Breast epithelium (tissue), 3 donors: ENCODE data around the gene KIAA2012.

Experiments
- CTCF ChIP-seq, 3 donors: fragments of 450-650 bp; IDR thresholded peaks; one replicate each; pipeline ENCODE4 v1.5.1; 2016 to 2017; ENCODE audit warnings: antibody characterized with exemption in 3 of 3, mild to moderate bottlenecking in 3 of 3, moderate library complexity in 3 of 3
- POLR2AphosphoS5 ChIP-seq, 3 donors: sonication (generic); formaldehyde crosslinking; IDR thresholded peaks; one replicate each; pipeline ENCODE4 v1.6.1; 2017; ENCODE audit warnings: antibody characterized with exemption in 3 of 3

GRCh38 chr2:202109139-202109736 is 36.2 kb downstream of the KIAA2012 start:
- TF ChIP-seq CTCF (IDR thresholded peaks at IDR 0.05) (no peak), POLR2AphosphoS5 (IDR thresholded peaks at IDR 0.05) (no peak)
